HG03521 (cell line): ENCODE results near the gene OVOL1.
A peak's percentile ranks its signal among the peaks of the same experiment; 100 is the strongest.
"Not testable (repeated sequence)": the region's sequence is repeated elsewhere in the genome, so short reads cannot be mapped to it uniquely, and the experiment has no call there.

Experiments
- ATAC-seq: cut with Tn5 transposase; IDR thresholded peaks from one replicate; pipeline ENCODE4 v1.9.1; 2021; ENCODE audit warnings: mild to moderate bottlenecking, moderate library complexity; ENCODE audit not compliant: unreplicated experiment

The OVOL1 gene

DNA sequence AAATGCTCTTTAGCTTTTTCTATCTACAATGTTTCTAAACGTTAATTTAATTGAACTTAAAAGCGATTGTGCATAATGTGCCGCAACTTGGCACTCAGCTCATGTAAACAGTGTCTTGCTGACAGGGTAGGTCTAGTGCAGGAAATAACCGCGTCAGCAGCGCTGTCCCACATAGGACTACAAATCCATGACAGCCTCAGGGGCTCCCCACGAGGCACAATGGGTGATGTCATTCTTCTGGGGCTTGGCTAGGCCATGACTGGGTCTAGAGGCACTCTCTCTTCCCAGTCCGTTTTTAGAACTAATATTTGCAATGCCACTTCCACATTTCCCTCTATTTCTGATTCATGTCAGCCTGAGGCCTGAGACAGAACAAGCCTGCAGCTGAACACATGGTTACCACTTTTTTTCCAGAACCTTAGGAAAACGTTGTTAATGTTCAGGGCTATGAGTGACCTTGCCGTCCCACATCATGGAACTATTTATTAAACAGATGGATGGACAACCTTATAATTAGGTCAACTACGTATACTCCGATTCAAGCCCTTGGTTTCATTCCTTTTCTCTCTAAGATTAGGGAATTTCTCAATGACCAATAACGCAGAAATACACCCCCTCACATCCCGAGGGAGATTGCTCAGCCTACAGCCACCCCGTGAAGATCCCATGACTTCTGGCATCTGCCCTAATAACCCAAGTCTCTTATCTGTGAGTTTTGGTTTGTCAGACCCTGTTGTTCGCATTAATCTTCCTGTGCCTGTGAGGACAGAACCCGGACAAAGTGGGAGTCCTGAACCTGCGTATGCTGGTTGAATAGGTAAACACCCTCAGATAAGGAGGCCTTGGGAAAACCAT, 27.5 kb downstream of the OVOL1 start:
- ATAC-seq: no peak

DNA sequence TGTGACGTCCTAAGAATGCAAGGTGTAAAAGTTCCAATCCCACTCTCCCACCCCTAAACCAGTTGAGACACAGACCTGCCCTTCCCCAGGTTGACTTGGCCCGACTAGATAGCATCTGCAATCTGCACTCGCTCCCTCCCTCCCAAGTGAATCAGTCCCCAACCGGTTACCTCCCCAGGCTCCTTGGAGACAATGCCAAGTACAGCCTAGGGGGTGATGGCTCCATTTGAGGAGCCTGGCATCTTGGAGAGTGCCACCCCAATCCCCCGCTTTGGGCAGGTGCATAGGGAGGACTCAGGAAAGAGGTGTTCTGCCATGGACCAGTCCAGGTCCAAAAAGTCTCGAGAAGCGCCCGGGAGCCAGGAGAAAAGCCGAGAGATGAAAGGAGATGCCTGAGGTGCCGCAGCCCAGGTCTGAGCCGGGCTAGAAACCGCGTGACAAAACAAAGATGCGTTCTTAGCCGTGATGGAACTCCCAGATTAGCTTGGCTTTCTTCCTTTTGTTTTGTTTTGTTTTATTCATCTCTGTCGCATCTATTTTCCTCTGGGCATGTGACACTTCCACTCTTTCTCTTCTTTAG, 28.2 kb downstream of the OVOL1 start:
- no peak for ATAC-seq

DNA sequence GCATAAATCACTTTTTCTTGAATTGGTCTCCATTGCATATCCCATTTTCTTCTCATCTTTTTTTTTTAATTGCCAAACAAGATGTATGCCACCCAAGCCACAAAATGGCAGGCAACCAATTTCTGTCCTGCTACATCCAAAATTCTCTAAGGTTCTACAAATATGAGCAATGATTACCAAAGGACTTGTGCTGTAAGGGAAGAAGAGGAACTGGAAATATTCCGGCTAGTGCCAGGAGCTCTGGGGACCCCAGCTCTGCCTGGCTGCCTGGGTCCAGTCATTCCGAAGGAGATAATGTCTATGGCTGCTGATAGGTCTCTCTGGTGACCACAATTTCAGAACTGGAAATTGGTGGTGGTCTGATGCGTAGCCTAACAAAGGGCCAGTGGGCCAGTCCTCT, 29.8 kb downstream of the OVOL1 start:
- no peak for ATAC-seq

DNA sequence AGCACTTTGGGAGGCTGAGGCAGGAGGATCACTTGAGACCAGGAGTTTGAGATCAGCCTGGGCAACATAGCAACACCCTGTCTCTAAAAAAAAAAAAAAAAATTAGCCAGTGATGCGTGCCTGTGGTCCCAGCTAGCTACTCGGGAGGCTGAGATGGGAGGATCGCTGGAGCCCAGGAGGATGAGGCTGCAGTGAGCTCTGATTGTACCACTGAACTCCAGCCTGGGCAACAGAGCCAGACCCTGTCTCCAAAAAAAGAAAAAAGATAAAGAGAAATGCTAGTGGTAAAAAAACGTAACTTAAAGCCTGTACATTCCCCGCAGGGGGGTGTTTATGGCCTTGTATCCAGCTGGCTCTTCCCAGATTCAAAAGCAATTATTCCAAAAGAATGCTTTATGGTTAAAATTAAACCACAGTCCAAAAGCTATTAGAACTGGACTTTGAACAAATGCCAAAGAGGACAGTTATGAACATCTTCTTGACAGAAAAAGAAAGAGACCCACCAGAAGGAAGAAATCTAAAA, 30.5 kb downstream of the OVOL1 start:
- ATAC-seq: no peak

DNA sequence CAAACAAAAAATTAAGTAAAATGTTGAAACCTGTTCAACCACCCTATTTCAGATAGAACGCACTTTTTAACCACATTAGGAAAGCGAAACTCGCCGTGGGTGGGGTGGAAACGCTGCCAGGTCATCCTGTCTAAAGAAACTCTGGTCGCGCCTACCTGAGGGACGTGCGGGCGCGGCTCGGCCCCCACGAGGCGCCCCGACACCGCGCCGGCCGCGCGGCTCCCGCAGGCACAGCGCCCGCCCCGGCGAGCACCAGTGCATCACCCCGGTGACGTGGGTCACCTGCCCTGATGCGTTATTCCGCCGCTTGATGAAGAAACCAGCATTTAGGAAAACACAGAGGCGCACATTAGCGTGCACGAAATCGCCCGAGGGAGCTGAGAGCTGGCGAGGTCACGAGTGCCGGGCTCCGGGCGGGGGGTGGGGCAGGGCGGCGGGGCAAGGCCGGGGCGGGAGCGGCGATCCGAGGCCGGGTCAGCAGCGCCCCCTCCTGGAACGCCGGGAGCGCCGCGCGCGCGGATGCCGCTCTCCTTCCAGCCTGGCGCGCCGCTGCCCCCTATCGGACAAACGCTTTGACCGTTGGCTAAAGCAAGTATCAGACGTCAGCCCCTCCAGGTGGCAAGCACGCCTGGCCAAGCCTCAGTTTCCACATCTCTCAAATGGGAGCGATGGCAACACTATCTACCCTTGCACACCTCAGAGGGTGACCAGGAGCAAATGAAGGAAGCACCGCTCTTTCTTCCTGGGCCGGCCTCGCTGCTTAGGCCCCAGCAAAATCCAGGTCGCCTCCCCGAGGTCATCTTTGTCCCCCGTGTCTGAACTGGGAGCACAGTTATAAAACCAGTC, 31.2 kb downstream of the OVOL1 start:
- ATAC-seq: peak; percentile 96

DNA sequence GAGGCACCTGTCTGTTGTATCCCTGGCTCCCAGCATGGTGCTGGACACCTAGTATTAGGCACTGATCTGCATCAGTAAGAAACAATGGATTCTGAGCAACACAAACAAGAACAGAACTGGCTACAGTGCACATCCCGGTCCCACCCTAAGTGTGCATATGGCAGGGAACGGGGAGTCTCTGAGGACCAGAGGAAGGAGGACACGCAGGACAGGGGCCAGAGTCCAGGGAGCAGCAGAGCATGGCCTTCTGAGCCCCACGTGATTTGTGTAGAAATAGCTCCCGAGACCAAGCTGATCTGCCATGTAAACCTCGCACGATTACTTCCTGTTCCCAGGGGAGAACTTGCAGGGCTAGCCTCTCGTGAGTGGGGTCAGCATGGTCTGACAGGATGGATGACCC, 34.2 kb downstream of the OVOL1 start:
- ATAC-seq: no peak

DNA sequence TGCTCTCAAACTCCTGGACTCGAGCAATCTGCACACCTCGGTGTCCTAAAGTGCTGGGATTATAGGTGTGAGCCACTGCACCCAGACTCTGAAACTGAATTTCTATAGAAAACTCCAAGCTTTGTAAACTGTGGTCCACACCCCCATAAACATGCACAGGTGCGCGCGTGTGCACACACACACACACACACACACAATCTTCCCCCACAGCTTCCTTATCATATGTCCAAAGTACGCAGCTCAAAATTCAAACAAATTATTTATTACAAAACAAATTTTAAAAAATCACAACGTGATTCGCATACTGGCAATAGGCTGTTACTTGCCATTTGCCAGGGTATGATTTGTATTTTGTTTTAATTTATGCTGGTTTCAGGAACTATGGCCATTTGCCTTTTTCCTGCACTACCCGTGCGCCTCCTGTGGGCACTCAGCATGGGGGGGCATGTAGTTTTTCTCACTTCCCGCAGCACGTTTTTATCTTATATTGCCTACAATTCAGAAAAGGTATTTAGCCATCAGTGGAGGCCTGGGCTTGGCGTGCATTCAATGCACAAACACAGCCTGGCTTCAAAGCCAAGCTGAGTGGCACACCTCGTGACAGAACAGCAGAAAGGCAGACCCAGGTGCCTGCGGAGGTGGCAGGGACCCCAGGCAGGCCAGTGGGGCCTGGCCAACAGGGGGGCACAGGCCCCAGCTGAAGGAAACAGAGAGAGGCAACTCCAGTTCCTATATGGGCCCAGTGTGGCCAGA, 36.1 kb downstream of the OVOL1 start:
- no peak for ATAC-seq

DNA sequence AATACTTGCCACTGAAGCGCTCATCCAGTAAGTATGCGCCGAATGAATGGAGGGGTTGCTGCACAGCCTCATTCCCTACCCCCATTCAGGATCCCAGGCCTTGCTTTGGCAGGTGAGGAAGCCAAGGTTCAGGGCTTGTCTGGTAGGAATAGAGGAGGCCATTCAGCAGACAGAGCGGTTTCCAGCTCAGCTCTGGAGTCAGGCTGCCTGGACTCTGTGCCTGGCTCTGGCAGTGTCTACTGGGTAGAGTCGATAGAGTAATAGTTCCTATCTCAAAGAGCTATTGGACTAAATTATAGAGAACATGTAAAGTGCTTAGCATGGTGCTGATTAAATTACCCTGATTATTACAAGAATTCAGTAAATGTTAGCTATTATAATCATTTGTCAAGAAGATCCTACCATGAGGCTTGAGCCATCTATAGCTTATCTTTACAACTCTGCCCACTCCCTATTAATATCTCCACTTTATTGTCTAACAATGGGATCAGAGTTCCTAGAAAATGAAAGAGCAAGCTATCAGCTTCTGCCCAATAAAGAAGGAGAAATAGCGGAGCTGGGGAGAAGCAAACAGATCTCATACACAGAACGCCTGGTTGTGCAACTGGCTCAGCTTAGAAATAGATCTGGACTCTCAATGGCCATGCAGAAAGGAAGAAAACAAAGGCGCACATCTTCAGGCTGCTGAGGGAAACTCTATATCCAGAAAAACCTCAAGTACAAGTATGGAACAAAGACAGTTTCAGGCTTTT, 40.3 kb downstream of the OVOL1 start:
- no peak for ATAC-seq

DNA sequence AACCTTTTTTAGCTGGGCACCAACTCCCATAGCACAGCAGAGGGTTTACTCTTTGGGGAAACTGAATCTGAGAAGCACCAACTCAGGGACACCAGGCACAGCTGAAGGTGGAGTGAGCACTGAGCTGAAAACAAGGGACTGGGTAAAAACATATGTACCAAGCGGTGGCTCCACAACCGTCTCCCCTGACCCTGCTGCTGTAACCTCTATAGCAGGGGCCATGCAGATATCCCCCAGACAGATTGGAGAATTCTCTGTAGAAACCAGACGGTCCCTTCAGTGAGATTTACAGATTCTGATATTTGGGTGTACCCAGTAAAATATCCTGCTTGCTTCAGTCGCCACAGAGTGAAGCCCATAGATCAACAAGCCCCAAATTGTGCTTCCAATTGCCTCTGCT, 42.6 kb downstream of the OVOL1 start:
- ATAC-seq: no peak

DNA sequence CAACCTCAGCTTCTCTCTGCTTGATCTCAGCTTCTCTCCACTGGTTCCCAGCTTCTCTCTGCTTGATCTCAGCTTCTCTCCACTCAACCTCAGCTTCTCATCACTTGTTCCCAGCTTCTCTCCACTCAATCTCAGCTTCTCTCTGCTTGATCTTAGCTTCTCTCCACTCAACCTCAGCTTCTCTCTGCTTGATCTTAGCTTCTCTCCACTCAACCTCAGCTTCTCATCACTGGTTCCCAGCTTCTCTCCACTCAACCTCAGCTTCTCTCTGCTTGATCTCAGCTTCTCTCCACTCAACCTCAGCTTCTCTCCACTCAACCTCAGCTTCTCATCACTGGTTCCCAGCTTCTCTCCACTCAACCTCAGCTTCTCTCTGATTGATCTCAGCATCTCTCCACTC, 45.4 kb downstream of the OVOL1 start:
- not testable (repeated sequence) for ATAC-seq

DNA sequence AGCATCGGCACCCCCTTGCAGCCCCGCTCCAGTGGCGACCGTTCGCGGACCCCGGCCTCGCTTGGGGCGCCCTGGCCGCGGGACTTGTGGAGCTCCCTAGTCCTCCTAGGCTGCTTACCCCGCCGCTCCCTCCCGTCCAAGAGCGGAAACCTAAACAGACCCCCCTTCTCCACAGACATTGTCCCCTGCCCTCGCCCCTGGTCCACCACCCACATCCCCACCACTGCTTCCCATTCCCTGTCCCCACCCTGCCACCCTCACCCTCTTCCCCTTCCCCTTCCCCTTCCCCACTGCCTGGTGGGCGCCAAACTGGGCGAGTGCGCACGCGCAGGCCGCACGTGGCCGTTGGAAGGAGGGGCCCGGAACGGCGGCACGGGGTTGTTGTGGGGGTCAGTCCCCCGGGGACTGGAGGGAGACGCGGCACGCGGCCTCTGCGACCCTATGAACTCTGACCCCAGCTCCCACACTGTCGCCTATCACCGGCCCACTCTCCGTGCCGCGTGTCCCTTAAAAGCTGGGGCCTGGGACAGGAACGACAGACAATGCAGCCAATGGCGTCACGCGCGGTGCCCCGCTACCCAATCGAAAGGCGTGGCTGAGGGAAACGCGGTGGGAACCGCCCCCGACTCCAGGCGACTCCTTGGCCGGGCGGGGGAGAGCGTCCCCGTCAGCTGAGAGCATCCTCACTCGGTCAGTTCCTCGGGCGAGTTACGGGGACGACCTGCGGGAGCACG, 46.6 kb downstream of the OVOL1 start, which contains the start of gene SNX32:
Gene SNX32, plus strand, starts transcription at position 667 of the 734 bp plus-strand sequence. CDS start 103 bp downstream, outside the sequence.
- ATAC-seq: peak; percentile 88

DNA sequence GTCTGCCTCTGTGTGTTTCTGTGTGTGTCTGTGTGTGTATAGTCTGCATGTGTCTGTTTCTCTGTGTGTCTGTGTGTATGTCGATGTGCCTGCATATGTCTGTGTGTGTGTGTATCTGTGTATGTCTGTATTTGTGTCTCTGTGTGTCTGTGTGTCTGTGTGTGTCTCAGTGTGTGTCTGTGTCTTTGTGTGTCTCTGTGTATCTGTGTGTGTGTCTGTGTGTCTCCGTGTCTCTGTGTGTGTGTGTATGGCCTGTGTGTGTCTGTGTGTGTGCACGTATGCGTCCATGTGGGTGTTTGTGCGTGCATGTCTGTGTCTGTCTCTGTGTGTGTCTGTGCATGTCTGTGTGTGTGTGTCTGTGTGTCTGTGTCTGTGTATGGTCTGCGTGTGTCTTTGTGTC, 47.3 kb downstream of the OVOL1 start:
- no peak for ATAC-seq

DNA sequence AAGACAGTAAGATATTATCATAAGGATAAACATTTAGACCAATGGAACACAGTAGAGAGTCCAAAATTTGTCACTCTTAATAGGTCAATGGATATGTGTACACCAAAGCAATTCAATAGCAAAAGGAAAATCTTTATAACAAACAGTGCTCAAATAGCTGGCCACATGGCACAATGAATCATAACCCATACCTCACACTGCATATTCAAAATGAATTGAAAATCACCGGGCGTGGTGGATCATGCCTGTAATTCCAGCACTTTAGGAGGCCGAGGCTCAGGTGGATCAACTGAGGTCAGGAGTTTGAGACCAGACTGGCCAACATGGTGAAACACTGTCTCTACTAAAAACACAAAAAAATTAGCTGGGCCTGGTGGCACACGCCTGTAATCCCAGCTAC, 55.3 kb downstream of the OVOL1 start:
- no peak for ATAC-seq

DNA sequence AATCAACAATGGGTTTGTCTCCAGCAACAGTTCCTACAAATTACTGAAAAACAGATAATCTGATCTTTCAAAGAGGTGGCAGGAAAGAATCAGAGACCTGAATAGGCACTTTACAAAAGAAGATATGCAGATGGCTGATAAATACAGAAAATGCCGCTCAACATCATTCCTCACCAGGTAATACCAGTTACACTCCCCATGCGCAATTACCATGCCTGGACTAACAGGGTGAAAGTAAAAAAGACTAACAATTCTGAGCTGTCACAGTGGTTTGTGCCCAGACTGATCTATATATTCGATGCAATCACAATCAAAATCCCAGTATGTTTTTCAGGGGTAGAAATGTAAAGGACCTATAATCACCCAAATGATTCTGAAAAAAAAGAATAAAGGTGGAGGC, 56.9 kb downstream of the OVOL1 start:
- ATAC-seq: no peak

DNA sequence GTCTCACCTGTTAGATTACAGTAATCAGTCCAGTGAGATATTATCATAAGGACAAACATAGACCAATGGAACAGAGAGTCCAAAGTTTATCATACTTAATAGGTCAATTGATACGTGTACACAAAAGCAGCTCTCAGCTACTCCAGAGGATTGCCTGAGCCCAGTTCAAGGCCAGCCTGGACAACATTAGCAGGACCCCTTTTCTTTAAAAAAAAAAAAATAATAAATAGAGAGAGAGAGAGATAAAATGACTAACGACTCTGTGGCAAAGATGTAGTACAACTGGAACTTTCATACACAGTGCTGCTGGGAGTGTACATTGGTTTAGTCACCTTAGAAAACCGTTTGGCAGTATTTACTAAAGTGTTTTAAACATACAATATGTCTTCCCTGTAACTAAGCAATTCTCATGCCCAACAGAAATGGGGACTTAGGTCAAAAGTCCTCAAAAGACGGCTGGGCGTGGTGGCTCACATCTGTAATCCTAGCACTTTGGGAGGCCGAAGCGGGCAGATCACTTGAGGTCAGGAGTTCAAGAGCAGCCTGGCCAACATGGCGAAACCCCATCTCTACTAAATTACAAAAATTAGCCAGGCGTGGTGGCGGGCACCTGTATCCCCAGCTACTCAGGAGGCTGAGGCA, 57.5 kb downstream of the OVOL1 start:
- ATAC-seq: no peak
